Stimulated activated CD8-positive, alpha-beta memory T cell treated with anti-CD3 and anti-CD28 coated beads, Interleukin-7, amount 100 ng/mL, for 24 hours (primary cell): ENCODE data around the gene MICAL3.

ENCODE experiments used
- DNase-seq: peaks from one replicate; pipeline ENCODE4 v3.0.0-alpha.2; 2020; ENCODE audit warnings: low read depth

The MICAL3 gene

DNA sequence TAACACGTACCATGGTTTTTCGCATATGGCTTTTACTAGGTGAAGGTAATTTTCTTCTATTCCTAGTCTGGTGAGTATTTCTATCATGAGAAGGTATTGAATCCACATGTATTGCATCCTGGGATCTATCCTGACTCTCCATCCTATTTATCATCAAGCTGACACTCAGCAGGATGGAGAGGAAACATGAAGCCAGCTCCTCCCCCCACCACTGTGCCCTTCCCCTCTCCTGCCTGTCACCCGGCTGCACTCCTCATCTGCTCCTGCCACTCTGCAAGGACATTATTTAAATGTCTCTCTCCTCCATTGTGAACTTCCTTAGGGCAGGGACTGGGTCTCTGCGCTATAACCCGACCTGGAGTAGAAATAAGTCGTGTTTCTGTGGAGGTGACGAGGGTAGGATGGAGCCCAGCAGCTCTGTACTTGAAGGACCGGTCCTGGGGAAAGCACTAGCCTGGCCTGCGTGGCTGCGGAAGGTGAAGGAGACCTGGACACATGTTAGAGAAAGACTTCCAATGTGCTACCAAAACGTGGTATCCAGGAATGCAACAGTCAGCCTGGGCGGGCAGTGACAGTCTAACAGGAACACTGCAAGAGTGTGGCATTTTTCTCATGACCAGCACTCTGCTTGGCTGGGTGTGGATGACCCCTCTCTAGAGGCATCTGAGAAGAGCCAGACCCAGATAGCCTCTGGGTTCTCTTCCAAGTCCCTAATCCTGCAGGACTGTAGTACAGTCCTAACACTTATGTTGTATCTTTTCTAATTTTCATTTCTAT lies 111.2 kb downstream of the MICAL3 start:
- no peak for DNase-seq

DNA sequence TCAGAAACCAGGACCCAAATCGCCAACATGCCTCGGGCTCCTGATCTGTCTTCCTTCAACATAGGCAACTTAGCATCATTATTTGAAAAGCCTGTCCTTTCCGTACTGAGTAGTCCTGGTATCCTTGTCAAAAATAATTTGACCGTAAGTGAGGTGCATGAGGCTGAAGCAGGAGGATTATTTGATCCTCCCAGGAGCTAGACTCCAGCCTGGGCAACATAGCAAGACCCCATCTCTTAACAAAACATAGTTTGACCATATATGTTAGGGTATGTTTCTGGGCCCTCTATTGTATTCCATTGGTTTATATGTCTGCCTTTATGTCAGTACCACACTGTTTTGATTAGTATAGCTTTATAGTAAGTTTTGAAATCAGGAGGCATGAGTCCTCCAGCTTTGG lies 112.5 kb downstream of the MICAL3 start:
- DNase-seq = no peak

- DNase-seq = no peak
Observed at GRCh38 chr22:17911312-17911705, 113.1 kb downstream of the MICAL3 start.

GRCh38 chr22:17910561-17911311 lies 113.6 kb downstream of the MICAL3 start:
- DNase-seq = no peak

DNA sequence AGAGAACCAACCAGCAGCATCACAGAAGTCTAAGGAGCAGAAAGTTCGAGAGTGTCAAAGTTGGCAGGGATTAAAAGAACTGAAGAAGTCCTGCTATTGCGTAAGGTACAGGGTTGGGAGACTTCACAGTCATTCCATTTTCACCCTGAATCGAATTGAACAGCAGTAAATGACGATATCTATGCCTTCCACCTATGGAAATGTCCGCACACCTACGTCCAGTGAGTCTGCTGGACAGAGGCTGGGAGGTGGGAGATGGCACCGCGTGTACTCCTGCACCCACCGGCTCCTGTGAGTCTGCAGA lies 116.7 kb downstream of the MICAL3 start:
- no peak for DNase-seq

- no peak for DNase-seq
Observed at GRCh38 chr22:17906978-17907747, 117.2 kb downstream of the MICAL3 start.

- DNase-seq = no peak
Observed at GRCh38 chr22:17905445-17905844, 118.9 kb downstream of the MICAL3 start.

- no peak for DNase-seq
Observed at GRCh38 chr22:17903564-17904295, 120.6 kb downstream of the MICAL3 start.

DNA sequence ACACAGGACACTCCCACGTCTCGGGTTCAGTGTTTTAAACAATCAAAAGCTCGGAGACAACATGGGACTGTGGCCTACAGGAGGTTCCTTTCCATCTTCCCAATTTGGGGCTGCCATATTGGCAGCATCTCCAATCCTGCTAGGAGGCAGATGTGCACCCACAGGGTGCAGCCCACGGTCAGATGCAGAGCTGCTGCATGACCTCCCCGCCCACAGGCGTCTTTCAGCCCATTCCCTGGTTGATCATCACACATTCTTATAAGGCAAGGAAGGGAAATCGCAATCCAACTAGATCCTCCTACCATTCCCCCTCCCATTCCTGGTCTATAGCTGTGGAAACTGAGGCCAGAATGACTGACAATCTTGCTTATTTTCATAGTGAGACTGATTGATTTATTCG lies 121.4 kb downstream of the MICAL3 start:
- DNase-seq = no peak

- DNase-seq = no peak
Observed at GRCh38 chr22:17898375-17898774, 126.0 kb downstream of the MICAL3 start.

GRCh38 chr22:17897858-17898257 lies 126.5 kb downstream of the MICAL3 start:
- no peak for DNase-seq

DNA sequence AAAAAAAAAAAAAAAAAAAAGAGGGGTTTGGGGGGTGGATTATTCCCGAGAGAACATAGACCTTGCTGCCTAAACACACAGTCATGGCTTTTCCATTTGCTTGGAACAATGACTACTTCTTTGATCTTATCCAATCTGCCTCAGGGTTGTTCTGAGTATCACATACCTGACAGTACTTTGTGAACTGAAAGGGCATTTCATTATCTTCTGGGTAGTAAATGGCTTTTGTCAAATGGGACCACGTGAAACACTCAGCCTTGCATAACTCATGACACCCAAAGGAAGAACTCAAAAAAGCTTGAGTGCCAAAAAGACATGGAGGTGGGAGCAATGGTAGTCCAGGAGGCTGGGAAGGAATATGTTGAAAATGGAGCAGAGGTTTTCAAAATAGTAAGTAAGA lies 126.9 kb downstream of the MICAL3 start:
- DNase-seq = no peak

DNA sequence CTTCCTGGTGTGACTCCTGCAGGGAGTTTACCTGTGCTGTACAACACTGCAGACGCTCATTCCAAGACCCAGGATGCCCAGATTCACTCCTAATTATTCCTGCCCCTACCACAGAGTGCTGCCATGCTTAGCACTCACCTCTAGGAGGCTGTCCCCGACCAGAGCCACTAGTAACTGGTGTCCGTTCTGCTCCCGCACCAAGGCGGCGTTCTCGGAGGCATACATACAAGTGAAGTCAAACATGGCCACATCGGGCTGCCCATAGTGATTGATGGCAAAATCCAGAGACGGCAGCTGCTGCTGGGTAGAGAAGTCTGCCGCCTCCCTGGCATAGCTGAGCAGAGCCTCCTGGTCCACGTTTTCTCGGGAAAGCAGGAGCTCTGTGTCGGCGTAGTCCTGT lies 127.8 kb downstream of the MICAL3 start:
- no peak for DNase-seq

DNA sequence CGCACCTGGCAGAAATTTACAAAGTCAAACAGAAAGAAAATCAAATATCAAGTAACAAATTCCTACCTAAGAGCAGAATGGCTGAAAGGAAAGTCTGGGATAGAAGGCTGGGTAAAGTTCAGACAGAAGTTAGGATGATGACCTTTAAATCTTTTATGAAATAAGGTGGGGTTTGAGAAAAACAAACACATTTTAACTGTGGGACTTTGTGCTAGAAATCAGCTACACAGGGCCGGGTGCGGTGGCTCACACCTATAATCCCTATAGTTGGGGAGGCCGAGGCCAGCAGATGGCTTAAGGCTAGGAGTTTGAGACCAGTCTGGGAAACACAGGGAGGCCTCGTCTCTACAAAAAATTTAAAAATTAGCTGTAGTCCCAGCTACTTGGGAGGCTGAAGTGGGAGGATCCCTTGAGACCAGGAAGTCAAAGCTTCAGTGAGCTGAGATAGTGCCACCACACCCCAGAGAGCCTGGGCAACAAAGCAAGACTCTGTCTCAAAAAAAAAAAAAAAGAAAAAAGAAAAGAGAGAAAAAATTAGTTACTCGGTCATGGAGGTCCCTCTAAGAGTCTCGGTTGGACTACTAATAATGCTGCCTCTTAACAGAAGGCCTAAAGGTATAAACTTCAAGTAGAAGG lies 130.3 kb downstream of the MICAL3 start:
- no peak for DNase-seq

- DNase-seq = no peak
Observed at GRCh38 chr22:17892376-17892775, 132.0 kb downstream of the MICAL3 start.

DNA sequence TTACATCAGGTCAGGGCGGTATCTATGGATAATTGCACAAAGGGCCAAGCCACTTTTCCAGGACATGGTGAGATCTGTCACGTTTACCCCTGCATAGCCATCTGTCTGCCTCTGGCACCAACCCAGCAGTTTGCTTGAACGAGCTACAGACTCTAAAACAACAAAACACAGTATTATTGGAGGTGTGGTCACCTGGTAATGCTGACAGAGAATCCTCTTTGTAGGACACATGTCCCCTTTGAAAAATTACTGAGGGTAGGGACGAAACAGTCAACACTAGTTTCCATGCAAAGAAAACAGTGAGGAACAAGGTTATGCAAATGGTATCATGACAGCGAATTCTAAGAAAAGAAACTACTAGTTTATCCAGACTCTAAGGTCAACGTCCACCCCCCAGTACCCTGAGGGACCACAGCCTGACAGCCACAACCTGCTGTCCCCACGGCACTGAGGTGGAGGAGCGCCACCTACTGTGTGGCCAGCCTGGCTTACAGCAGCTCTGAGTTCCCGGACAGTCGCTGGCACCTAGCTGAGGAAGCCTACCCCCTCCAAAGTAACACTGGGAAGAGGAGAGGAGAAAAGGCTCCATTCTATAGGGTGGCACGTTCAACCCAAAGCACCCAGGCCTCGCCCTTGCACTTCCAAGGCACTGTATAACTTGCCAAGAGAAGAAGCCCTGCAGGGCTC lies 132.7 kb downstream of the MICAL3 start:
- no peak for DNase-seq

GRCh38 chr22:17890892-17891291 lies 133.5 kb downstream of the MICAL3 start:
- DNase-seq = no peak

- DNase-seq = no peak
Observed at GRCh38 chr22:17890245-17890671, 134.1 kb downstream of the MICAL3 start.

GRCh38 chr22:17888855-17889254 lies 135.5 kb downstream of the MICAL3 start:
- DNase-seq = no peak

- DNase-seq = no peak
Observed at GRCh38 chr22:17888439-17888838, 135.9 kb downstream of the MICAL3 start.

DNA sequence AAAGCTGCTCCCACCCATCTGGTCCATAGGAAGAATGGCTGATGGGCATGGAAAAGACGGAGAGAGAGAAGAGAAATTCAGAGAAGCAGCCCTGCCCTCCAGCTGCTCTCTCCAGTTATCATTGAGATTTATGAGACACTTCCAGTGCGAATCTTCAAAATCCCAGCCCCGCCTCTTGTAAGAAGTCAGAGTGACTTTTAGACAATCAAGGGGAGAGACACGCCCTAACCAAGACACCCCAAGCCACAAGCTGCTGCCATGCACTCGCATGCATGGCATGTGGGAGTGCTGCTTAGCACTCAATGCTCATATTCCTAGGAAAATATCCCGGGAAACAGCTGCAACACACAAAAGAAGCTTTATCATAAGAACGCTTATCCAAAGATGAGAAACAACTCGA lies 139.5 kb downstream of the MICAL3 start:
- DNase-seq = no peak
